ENCODE results near the gene CXCR4. TPM values are rescaled to one million over a fixed set of nuclear protein-coding genes. Genes with fewer than 3 reads are reported as not detected.

CXCR4 gene
- total RNA-seq, 1 donor from 2014 or later = 200 TPM

- Mint-ChIP-seq H3K4me3 (no peak overlapping the region), H3K27ac (peak overlapping the region; percentile 72), H3K36me3 (ENCODE audit: low read depth) (no peaks in the 10 kb centered on the region), H3K9me3 (no peaks in the 10 kb centered on the region), H3K27me3 (no peaks in the 10 kb centered on the region), H3K4me1 (peaks cover 23% of the 10 kb centered on the region)
- no peak for ATAC-seq (ENCODE audit: low read depth)
- POLR2A ChIA-PET = interaction anchor here (0.8 to 1.3 kb wide), 2 partner anchors 15 to 34 kb away, joined by 3 to 6 read pairs; no protein-coding TSS in a partner anchor
- CTCF ChIA-PET = no interaction called here
- TF ChIP-seq CTCF (IDR thresholded peaks at IDR 0.05) = no peak
- DNase-seq = no peak
- intact Hi-C loops (cut with micrococcal nuclease) = no loop called here
Observed at GRCh38 chr2:136151021-136151971, 33.3 kb upstream of the CXCR4 start.

- ATAC-seq (ENCODE audit: low read depth) (no peak), DNase-seq (no peak)
- Mint-ChIP-seq H3K36me3 (ENCODE audit: low read depth) (no peaks in the 10 kb centered on the region), H3K27ac (no peak overlapping the region), H3K4me3 (no peak overlapping the region), H3K9me3 (no peaks in the 10 kb centered on the region), H3K4me1 (peaks cover 34% of the 10 kb centered on the region), H3K27me3 (no peaks in the 10 kb centered on the region)
- POLR2A ChIA-PET = interaction anchor here (0.6 to 1.1 kb wide), 2 partner anchors 90 to 91 kb away, joined by 3 to 5 read pairs; no protein-coding TSS in a partner anchor
- TF ChIP-seq CTCF (IDR thresholded peaks at IDR 0.05) = no peak
- CTCF ChIA-PET = no interaction called here
- intact Hi-C loops (cut with micrococcal nuclease) = no loop called here
Observed at GRCh38 chr2:136149011-136149410, 31.1 kb upstream of the CXCR4 start.

- intact Hi-C loops (cut with micrococcal nuclease) = no loop called here
- ChIA-PET POLR2A (no interaction called here), CTCF (no interaction called here)
- no peaks in the 10 kb centered on the region for H3K36me3 Mint-ChIP-seq (ENCODE audit: low read depth)
- no peak overlapping the region for H3K4me3 Mint-ChIP-seq
- no peak for DNase-seq
- no peak for TF ChIP-seq CTCF (IDR thresholded peaks at IDR 0.05)
- no peaks in the 10 kb centered on the region for H3K9me3 Mint-ChIP-seq
- no peaks in the 10 kb centered on the region for H3K27me3 Mint-ChIP-seq
- no peak overlapping the region for H3K27ac Mint-ChIP-seq
- H3K4me1 Mint-ChIP-seq = peaks cover 32% of the 10 kb centered on the region
- ATAC-seq (ENCODE audit: low read depth) = no peak
Observed at GRCh38 chr2:136146564-136146963, 28.6 kb upstream of the CXCR4 start.

- peaks cover 49% of the 10 kb centered on the region for H3K4me1 Mint-ChIP-seq
Observed at GRCh38 chr2:136143603-136144451, 25.9 kb upstream of the CXCR4 start.

More at GRCh38 chr2:136143603-136144451, 25.9 kb upstream of the CXCR4 start:
- H3K27ac Mint-ChIP-seq = no peak overlapping the region
- H3K9me3 Mint-ChIP-seq = no peaks in the 10 kb centered on the region
- CTCF ChIA-PET = interaction anchor here (1.1 kb wide), 1 partner anchor 96 kb away, joined by 4 read pairs; no protein-coding TSS in a partner anchor
- H3K4me3 Mint-ChIP-seq = no peak overlapping the region
- no peak for DNase-seq
- H3K27me3 Mint-ChIP-seq = no peaks in the 10 kb centered on the region
- no peaks in the 10 kb centered on the region for H3K36me3 Mint-ChIP-seq (ENCODE audit: low read depth)
- intact Hi-C loops (cut with micrococcal nuclease) = no loop called here
- no peak for ATAC-seq (ENCODE audit: low read depth)
- TF ChIP-seq CTCF (IDR thresholded peaks at IDR 0.05) = no peak
- POLR2A ChIA-PET = interaction anchor here (0.7 to 2.9 kb wide), 6 partner anchors 9 to 64 kb away, joined by 3 to 9 read pairs (median 4); no protein-coding TSS in a partner anchor
